Measurements from ENCODE around the gene CALCOCO1. TPM values are rescaled to one million over a fixed set of nuclear protein-coding genes. Genes with fewer than 3 reads are reported as not detected.

Gene CALCOCO1
- total and polyA plus RNA-seq, 9 of the 15 experiments (the other 6 are each of a cell fraction or from before 2014, with no cell fraction given): 1.9 to 31.8 (median 11.0) TPM

- TF ChIP-seq ZSCAN32 (CRISPR knock-in tag; IDR thresholded peaks at IDR 0.05) (no peak), TAF7 (tag; IDR thresholded peaks at IDR 0.05) (no peak), ETV5 (CRISPR knock-in tag; IDR thresholded peaks at IDR 0.05; ENCODE audit: low read depth) (no peak), BACH1 (tag; IDR thresholded peaks at IDR 0.05) (no peak), MXI1 (IDR thresholded peaks at IDR 0.05; ENCODE audit: low read depth, low read length) (no peak), HLTF (IDR thresholded peaks at IDR 0.05) (no peak)
- TF ChIP-seq, protein P1, sequence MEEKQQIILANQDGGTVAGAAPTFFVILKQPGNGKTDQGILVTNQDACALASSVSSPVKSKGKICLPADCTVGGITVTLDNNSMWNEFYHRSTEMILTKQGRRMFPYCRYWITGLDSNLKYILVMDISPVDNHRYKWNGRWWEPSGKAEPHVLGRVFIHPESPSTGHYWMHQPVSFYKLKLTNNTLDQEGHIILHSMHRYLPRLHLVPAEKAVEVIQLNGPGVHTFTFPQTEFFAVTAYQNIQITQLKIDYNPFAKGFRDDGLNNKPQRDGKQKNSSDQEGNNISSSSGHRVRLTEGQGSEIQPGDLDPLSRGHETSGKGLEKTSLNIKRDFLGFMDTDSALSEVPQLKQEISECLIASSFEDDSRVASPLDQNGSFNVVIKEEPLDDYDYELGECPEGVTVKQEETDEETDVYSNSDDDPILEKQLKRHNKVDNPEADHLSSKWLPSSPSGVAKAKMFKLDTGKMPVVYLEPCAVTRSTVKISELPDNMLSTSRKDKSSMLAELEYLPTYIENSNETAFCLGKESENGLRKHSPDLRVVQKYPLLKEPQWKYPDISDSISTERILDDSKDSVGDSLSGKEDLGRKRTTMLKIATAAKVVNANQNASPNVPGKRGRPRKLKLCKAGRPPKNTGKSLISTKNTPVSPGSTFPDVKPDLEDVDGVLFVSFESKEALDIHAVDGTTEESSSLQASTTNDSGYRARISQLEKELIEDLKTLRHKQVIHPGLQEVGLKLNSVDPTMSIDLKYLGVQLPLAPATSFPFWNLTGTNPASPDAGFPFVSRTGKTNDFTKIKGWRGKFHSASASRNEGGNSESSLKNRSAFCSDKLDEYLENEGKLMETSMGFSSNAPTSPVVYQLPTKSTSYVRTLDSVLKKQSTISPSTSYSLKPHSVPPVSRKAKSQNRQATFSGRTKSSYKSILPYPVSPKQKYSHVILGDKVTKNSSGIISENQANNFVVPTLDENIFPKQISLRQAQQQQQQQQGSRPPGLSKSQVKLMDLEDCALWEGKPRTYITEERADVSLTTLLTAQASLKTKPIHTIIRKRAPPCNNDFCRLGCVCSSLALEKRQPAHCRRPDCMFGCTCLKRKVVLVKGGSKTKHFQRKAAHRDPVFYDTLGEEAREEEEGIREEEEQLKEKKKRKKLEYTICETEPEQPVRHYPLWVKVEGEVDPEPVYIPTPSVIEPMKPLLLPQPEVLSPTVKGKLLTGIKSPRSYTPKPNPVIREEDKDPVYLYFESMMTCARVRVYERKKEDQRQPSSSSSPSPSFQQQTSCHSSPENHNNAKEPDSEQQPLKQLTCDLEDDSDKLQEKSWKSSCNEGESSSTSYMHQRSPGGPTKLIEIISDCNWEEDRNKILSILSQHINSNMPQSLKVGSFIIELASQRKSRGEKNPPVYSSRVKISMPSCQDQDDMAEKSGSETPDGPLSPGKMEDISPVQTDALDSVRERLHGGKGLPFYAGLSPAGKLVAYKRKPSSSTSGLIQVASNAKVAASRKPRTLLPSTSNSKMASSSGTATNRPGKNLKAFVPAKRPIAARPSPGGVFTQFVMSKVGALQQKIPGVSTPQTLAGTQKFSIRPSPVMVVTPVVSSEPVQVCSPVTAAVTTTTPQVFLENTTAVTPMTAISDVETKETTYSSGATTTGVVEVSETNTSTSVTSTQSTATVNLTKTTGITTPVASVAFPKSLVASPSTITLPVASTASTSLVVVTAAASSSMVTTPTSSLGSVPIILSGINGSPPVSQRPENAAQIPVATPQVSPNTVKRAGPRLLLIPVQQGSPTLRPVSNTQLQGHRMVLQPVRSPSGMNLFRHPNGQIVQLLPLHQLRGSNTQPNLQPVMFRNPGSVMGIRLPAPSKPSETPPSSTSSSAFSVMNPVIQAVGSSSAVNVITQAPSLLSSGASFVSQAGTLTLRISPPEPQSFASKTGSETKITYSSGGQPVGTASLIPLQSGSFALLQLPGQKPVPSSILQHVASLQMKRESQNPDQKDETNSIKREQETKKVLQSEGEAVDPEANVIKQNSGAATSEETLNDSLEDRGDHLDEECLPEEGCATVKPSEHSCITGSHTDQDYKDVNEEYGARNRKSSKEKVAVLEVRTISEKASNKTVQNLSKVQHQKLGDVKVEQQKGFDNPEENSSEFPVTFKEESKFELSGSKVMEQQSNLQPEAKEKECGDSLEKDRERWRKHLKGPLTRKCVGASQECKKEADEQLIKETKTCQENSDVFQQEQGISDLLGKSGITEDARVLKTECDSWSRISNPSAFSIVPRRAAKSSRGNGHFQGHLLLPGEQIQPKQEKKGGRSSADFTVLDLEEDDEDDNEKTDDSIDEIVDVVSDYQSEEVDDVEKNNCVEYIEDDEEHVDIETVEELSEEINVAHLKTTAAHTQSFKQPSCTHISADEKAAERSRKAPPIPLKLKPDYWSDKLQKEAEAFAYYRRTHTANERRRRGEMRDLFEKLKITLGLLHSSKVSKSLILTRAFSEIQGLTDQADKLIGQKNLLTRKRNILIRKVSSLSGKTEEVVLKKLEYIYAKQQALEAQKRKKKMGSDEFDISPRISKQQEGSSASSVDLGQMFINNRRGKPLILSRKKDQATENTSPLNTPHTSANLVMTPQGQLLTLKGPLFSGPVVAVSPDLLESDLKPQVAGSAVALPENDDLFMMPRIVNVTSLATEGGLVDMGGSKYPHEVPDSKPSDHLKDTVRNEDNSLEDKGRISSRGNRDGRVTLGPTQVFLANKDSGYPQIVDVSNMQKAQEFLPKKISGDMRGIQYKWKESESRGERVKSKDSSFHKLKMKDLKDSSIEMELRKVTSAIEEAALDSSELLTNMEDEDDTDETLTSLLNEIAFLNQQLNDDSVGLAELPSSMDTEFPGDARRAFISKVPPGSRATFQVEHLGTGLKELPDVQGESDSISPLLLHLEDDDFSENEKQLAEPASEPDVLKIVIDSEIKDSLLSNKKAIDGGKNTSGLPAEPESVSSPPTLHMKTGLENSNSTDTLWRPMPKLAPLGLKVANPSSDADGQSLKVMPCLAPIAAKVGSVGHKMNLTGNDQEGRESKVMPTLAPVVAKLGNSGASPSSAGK (IDR thresholded peaks at IDR 0.05): no peak
Measured at GRCh38 chr12:53698948-53699677, 28.1 kb downstream of the CALCOCO1 start (continued).
